A673 (cell line): ENCODE data around the gene USP17L12. TPM values are rescaled to one million over a fixed set of nuclear protein-coding genes. Genes with fewer than 3 reads are reported as not detected.
"Not testable (repeated sequence)": the region's sequence is repeated elsewhere in the genome, so short reads cannot be mapped to it uniquely, and the experiment has no call there.

Experiments used
- Bru-seq: library from RNA; stranded (reverse); fragments of 400-500 nt; gene quantifications from one replicate; lab custom pipeline; 2021; lab: Mats Ljungman, UMichigan
- BruChase-seq, 2 experiments: library from RNA; stranded (reverse); fragments of 400-500 nt; gene quantifications; one replicate each; lab custom pipeline; 2021; lab: Mats Ljungman, UMichigan
- BruUV-seq: library from RNA; stranded (reverse); fragments of 400-500 nt; replicated peaks from 2 replicates; lab custom pipeline; 2021; lab: Mats Ljungman, UMichigan
- CTCF ChIA-PET: fragments of 300-600 bp; sonication (Branson Sonifier 250); formaldehyde crosslinking; loops from one replicate; lab custom pipeline; 2022; ENCODE audit warnings: antibody characterized with exemption; lab: Charles Lee
- POLR2A ChIA-PET: fragments of 300-600 bp; sonication (Branson Sonifier 250); formaldehyde crosslinking; loops from one replicate; lab custom pipeline; 2022; ENCODE audit warnings: antibody characterized with exemption; ENCODE audit not compliant: low non-redundant PET; lab: Charles Lee
- DNase-seq: peaks from one replicate; pipeline ENCODE4 v3.0.0-alpha.2; 2015; ENCODE audit warnings: low spot score
- H3K27ac ChIP-seq: fragments of 200-600 bp; sonication (generic); 2 replicates; pipeline ENCODE4 v1.5.1; 2016; ENCODE audit warnings: mixed run types, low read depth, mild to moderate bottlenecking, mixed read lengths, antibody characterized with exemption, low read length; ENCODE audit not compliant: poor library complexity, severe bottlenecking
- H3K27me3 ChIP-seq: fragments of 200-600 bp; sonication (generic); replicated peaks from 2 replicates; pipeline ENCODE4 v1.6.1; 2017; ENCODE audit warnings: mixed run types, low read depth, mild to moderate bottlenecking, mixed read lengths, antibody characterized with exemption, low read length; ENCODE audit not compliant: insufficient read depth, poor library complexity
- H3K36me3 ChIP-seq: fragments of 200-600 bp; sonication (generic); 2 replicates; pipeline ENCODE4 v1.6.1; 2016; ENCODE audit warnings: mixed run types, mild to moderate bottlenecking, mixed read lengths, antibody characterized with exemption, low read length; ENCODE audit not compliant: insufficient read depth, poor library complexity, severe bottlenecking
- H3K4me1 ChIP-seq: fragments of 200-600 bp; sonication (generic); 2 replicates; pipeline ENCODE4 v1.6.1; 2017; ENCODE audit warnings: mixed run types, mild to moderate bottlenecking, mixed read lengths, antibody characterized with exemption, low read length; ENCODE audit not compliant: insufficient read depth, poor library complexity, severe bottlenecking
- H3K4me3 ChIP-seq: fragments of 200-600 bp; sonication (generic); 2 replicates; pipeline ENCODE4 v1.5.1; 2016; ENCODE audit warnings: low read depth, mixed run types, mild to moderate bottlenecking, mixed read lengths, low read length; ENCODE audit not compliant: poor library complexity, severe bottlenecking
- H3K9me3 ChIP-seq: fragments of 200-600 bp; sonication (generic); 2 replicates; pipeline ENCODE4 v1.6.1; 2016; ENCODE audit warnings: mixed run types, low read depth, mild to moderate bottlenecking, mixed read lengths, antibody characterized with exemption, low read length; ENCODE audit not compliant: poor library complexity, severe bottlenecking
- intact Hi-C: fragments of 100-400 bp; cut with micrococcal nuclease; formaldehyde crosslinking; loops from one replicate; pipeline ENCODE4 v1.10.0; 2022; ENCODE audit not compliant: unreplicated experiment
- long read RNA-seq: library from polyadenylated mRNA; stranded (forward); transcript quantifications from one replicate; pipeline ENCODE4 v2.0.0, GENCODE V29; 2022
- total RNA-seq: library from RNA; stranded (reverse); gene quantifications from 2 replicates; pipeline ENCODE4 v1.2.3, GENCODE V29; 2021

Gene USP17L12
- not detected in 2 replicates for total RNA-seq
- not detected for Bru-seq, nascent RNA
- BruChase-seq, experiment 1, labeled RNA remaining after a 2-hour chase = not detected
- not detected for BruChase-seq, experiment 2, labeled RNA remaining after a 6-hour chase
- long read RNA-seq = 0 reads

- DNase-seq, H3K27me3 ChIP-seq, H3K4me3 ChIP-seq, H3K27ac ChIP-seq, H3K36me3 ChIP-seq, intact Hi-C loops, CTCF ChIA-PET, H3K9me3 ChIP-seq, H3K4me1 ChIP-seq, BruUV-seq, POLR2A ChIA-PET: not testable (repeated sequence)
Measured at GRCh38 chr4:9219852-9220251, at the start of gene USP17L12. TSS of gene USP17L12 (plus strand) at chr4:9220152. CDS start at chr4:9220152, 0 bp downstream.

- POLR2A ChIA-PET, H3K4me3 ChIP-seq, H3K27ac ChIP-seq, intact Hi-C loops, H3K27me3 ChIP-seq, H3K4me1 ChIP-seq, BruUV-seq, CTCF ChIA-PET, H3K36me3 ChIP-seq, DNase-seq, H3K9me3 ChIP-seq: not testable (repeated sequence)
Measured at GRCh38 chr4:9210357-9210756, 9.6 kb upstream of the USP17L12 start, which contains the start of gene USP17L10. TSS of gene USP17L10 (plus strand) at chr4:9210657. CDS start at chr4:9210657, 0 bp downstream.

- H3K27ac ChIP-seq, H3K9me3 ChIP-seq, CTCF ChIA-PET, DNase-seq, H3K4me3 ChIP-seq, H3K27me3 ChIP-seq, intact Hi-C loops, H3K36me3 ChIP-seq, BruUV-seq, POLR2A ChIA-PET, H3K4me1 ChIP-seq: not testable (repeated sequence)
Measured at GRCh38 chr4:9214701-9215100, 5.3 kb upstream of the USP17L12 start.

- H3K36me3 ChIP-seq, POLR2A ChIA-PET, CTCF ChIA-PET, H3K4me3 ChIP-seq, H3K27ac ChIP-seq, BruUV-seq, H3K4me1 ChIP-seq, DNase-seq, intact Hi-C loops, H3K9me3 ChIP-seq, H3K27me3 ChIP-seq: not testable (repeated sequence)
Measured at GRCh38 chr4:9215105-9215504, 4.8 kb upstream of the USP17L12 start, which contains the start of gene USP17L11. TSS of gene USP17L11 (plus strand) at chr4:9215405. CDS start at chr4:9215405, 0 bp downstream.

- DNase-seq, H3K27me3 ChIP-seq, POLR2A ChIA-PET, H3K4me1 ChIP-seq, H3K36me3 ChIP-seq, H3K9me3 ChIP-seq, H3K27ac ChIP-seq, intact Hi-C loops, CTCF ChIA-PET, H3K4me3 ChIP-seq, BruUV-seq: not testable (repeated sequence)
Measured at GRCh38 chr4:9224596-9224995, 4.6 kb downstream of the USP17L12 start, which contains the start of gene USP17L13. TSS of gene USP17L13 (plus strand) at chr4:9224896. CDS start at chr4:9224896, 0 bp downstream.

- intact Hi-C loops, H3K9me3 ChIP-seq, H3K4me1 ChIP-seq, BruUV-seq, CTCF ChIA-PET, DNase-seq, POLR2A ChIA-PET, H3K4me3 ChIP-seq, H3K36me3 ChIP-seq, H3K27ac ChIP-seq, H3K27me3 ChIP-seq: not testable (repeated sequence)
Measured at GRCh38 chr4:9230249-9230648, 10.3 kb downstream of the USP17L12 start.

GRCh38 chr4:9234085-9234484 lies 14.1 kb downstream of the USP17L12 start, which contains the start of gene USP17L15:
TSS of gene USP17L15 (plus strand) at chr4:9234385. CDS start at chr4:9234385, 0 bp downstream.
- H3K36me3 ChIP-seq, BruUV-seq, intact Hi-C loops, DNase-seq, H3K9me3 ChIP-seq, H3K27ac ChIP-seq, POLR2A ChIA-PET, CTCF ChIA-PET, H3K4me3 ChIP-seq, H3K4me1 ChIP-seq, H3K27me3 ChIP-seq: not testable (repeated sequence)
